ENCODE data around the gene PPCDC. TPM values are rescaled to one million over a fixed set of nuclear protein-coding genes. Genes with fewer than 3 reads are reported as not detected.

PPCDC gene
- total and polyA plus RNA-seq, 2 of the 4 experiments (the other 2 are of a cell fraction), result 13.3 to 16.3 TPM

DNA sequence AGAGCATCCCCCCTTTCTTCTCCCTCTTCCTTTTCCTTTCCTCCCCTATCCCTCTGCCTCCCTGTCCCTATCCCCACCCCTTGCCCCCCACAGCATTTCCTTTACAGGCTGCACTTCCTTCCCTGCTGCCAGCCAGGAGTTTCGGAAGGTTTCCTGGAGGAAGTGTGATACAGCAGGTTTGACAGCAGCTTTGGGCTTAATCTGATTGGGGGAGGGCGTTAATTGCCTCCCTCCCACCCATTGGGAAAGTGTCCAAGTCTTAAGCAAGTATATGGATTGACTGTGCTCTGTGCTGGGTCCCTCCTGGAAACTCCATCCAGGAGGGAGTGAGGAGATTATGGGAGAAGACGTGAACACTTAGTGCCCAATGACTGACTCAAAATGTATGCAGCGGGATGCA, 26.2 kb upstream of the PPCDC start:
- TF ChIP-seq CEBPB (IDR thresholded peaks at IDR 0.05; ENCODE audit: low read depth, low read length) (no peak), BHLHE40 (IDR thresholded peaks at IDR 0.05; ENCODE audit: low read depth, low read length) (no peak), RFX5 (IDR thresholded peaks at IDR 0.05; ENCODE audit: low read depth, low read length) (no peak), RCOR1 (IDR thresholded peaks at IDR 0.05; ENCODE audit: insufficient replicate concordance, low read length) (no peak), NFE2L2 (IDR thresholded peaks at IDR 0.05; ENCODE audit: low read depth, low read length) (no peak), FOS (IDR thresholded peaks at IDR 0.05; ENCODE audit: low read depth, low read length) (no peak), SMC3 (IDR thresholded peaks at IDR 0.05; ENCODE audit: low read depth, low read length) (no peak)
- TF ChIP-seq, protein P1, sequence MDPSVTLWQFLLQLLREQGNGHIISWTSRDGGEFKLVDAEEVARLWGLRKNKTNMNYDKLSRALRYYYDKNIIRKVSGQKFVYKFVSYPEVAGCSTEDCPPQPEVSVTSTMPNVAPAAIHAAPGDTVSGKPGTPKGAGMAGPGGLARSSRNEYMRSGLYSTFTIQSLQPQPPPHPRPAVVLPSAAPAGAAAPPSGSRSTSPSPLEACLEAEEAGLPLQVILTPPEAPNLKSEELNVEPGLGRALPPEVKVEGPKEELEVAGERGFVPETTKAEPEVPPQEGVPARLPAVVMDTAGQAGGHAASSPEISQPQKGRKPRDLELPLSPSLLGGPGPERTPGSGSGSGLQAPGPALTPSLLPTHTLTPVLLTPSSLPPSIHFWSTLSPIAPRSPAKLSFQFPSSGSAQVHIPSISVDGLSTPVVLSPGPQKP (IDR thresholded peaks at IDR 0.05; ENCODE audit: borderline replicate concordance, low read depth, low read length), result no peak
- TF ChIP-seq, protein P2, sequence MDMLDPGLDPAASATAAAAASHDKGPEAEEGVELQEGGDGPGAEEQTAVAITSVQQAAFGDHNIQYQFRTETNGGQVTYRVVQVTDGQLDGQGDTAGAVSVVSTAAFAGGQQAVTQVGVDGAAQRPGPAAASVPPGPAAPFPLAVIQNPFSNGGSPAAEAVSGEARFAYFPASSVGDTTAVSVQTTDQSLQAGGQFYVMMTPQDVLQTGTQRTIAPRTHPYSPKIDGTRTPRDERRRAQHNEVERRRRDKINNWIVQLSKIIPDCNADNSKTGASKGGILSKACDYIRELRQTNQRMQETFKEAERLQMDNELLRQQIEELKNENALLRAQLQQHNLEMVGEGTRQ (IDR thresholded peaks at IDR 0.05; ENCODE audit: low read depth, low read length), result no peak
- TF ChIP-seq, protein P3, sequence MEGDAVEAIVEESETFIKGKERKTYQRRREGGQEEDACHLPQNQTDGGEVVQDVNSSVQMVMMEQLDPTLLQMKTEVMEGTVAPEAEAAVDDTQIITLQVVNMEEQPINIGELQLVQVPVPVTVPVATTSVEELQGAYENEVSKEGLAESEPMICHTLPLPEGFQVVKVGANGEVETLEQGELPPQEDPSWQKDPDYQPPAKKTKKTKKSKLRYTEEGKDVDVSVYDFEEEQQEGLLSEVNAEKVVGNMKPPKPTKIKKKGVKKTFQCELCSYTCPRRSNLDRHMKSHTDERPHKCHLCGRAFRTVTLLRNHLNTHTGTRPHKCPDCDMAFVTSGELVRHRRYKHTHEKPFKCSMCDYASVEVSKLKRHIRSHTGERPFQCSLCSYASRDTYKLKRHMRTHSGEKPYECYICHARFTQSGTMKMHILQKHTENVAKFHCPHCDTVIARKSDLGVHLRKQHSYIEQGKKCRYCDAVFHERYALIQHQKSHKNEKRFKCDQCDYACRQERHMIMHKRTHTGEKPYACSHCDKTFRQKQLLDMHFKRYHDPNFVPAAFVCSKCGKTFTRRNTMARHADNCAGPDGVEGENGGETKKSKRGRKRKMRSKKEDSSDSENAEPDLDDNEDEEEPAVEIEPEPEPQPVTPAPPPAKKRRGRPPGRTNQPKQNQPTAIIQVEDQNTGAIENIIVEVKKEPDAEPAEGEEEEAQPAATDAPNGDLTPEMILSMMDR (conservative IDR thresholded peaks at IDR 0.05; ENCODE audit: low read depth, low read length), result no peak
- no peak overlapping the region for H4K8ac ChIP-seq (ENCODE audit: low read depth in 2 of 2, low read length in 2 of 2)
- ChIA-PET CTCF (no interaction called here), POLR2A (ENCODE audit: unreplicated experiment) (no interaction called here)
- H3K4me2 ChIP-seq (ENCODE audit: low read depth, low read length), result no peak overlapping the region
- in situ Hi-C loops (cut with MboI; ENCODE audit: low sequenced_read_pairs) (no loop called here), intact Hi-C loops (cut with micrococcal nuclease) (no loop called here), dilution Hi-C loops (cut with HindIII; ENCODE audit: low sequenced_read_pairs, unreplicated experiment) (no loop called here)
- no peak overlapping the region for H3K4me3 ChIP-seq (ENCODE audit: insufficient read depth, low read depth, low read length)
- H3K23ac ChIP-seq (ENCODE audit: low read depth, low read length), result no peak overlapping the region
- no peak overlapping the region for H2BK5ac ChIP-seq (ENCODE audit: low read depth, low read length, poor library complexity, severe bottlenecking)
- no peak overlapping the region for H2AFZ ChIP-seq (replicated peaks; ENCODE audit: low read length, poor library complexity)
- H2AK9ac ChIP-seq (replicated peaks; ENCODE audit: low read depth, low read length, poor library complexity), result no peak overlapping the region
- DNase-seq (no peak), ATAC-seq (ENCODE audit: low read depth) (no peak)
- H4K91ac ChIP-seq (ENCODE audit: insufficient read depth, low read depth, low read length), result no peak overlapping the region
- no peak overlapping the region for H3K14ac ChIP-seq (replicated peaks; ENCODE audit: low read depth, low read length)
- no TSS peak for BruUV-seq (replicated peaks)
- no peak overlapping the region for H3K27ac ChIP-seq (ENCODE audit: insufficient read depth, low read length)
- H4K20me1 ChIP-seq (ENCODE audit: insufficient read depth, low read length), result no peaks in the 10 kb centered on the region; the same call in 1 of the 2 replicates
- peaks cover 24% of the 10 kb centered on the region for H3K27me3 ChIP-seq (ENCODE audit: control insufficient read depth, insufficient read depth, low read length)
- no peak overlapping the region for H3K18ac ChIP-seq (ENCODE audit: low read depth, low read length)
- no peak overlapping the region for H4K5ac ChIP-seq (ENCODE audit: low read depth, low read length)
- H2BK20ac ChIP-seq (ENCODE audit: low read depth, low read length), result no peak overlapping the region
- no peak overlapping the region for H3K4ac ChIP-seq (ENCODE audit: low read depth, low read length)
- H2BK120ac ChIP-seq (ENCODE audit: low read depth, low read length), result no peak overlapping the region
- no peaks in the 10 kb centered on the region for H3K36me3 ChIP-seq (ENCODE audit: control insufficient read depth, insufficient read depth, low read length)
- H3K9me3 ChIP-seq (ENCODE audit: control insufficient read depth, insufficient read depth, low read length), result peaks cover 4% of the 10 kb centered on the region; the same call in 1 of the 2 replicates
- no peaks in the 10 kb centered on the region for H3K4me1 ChIP-seq (ENCODE audit: control insufficient read depth, insufficient read depth, low read length)
- no peak overlapping the region for H3K56ac ChIP-seq (ENCODE audit: extremely low read depth, insufficient read depth, low read length)
- H2BK15ac ChIP-seq (ENCODE audit: low read depth, low read length), result no peak overlapping the region
- no peaks in the 10 kb centered on the region for H3K79me1 ChIP-seq (ENCODE audit: low read depth in 1 of 2, low read length in 2 of 2)
- H2AK5ac ChIP-seq (ENCODE audit: low read depth, low read length), result no peak overlapping the region
- no peak overlapping the region for H3K9ac ChIP-seq (ENCODE audit: low read depth, low read length)
- 71% methylated on average over 2 of the region's 4 CpGs; no CpG with 5 or more reads in 1 of the 2 experiments for WGBS, 2 experiments (ENCODE audit: extremely low coverage in 2 of 2, insufficient read length in 1 of 2)
- no peaks in the 10 kb centered on the region for H3K9me1 ChIP-seq (ENCODE audit: insufficient read depth, low read length)
